Pancreas (tissue), 10 donors: ENCODE measurements around the gene LTBP1. TPM values are rescaled to one million over a fixed set of nuclear protein-coding genes. Genes with fewer than 3 reads are reported as not detected.

Source experiments
- ATAC-seq, 4 donors: fragments of 200-7000 bp; cut with Tn5 transposase; one replicate each; pipeline versions ENCODE4 v1.8.0 to v1.9.1; 2020; ENCODE audit warnings: mild to moderate bottlenecking in 4 of 4, moderate library complexity in 4 of 4
- DNase-seq, 6 donors: peaks; one replicate each; pipeline ENCODE4 v3.0.0-alpha.2; 2020
- FAIRE-seq: peaks from 2 replicates; lab custom pipeline; 2012; peaks lifted over from hg19 to GRCh38; lab: Jason Lieb, UNC
- H3K27ac ChIP-seq, 4 donors: fragments of 200-600 bp; sonication (generic); 1 replicate in 3 of 4; 2 replicates in 1 of 4; pipeline versions ENCODE4 v1.5.0 to v1.8.0; 2020
- H3K27me3 ChIP-seq, 4 donors: fragments of 200-600 bp; one replicate each; pipeline ENCODE4 v1.8.0; 2021
- H3K36me3 ChIP-seq, 3 donors: fragments of 200-600 bp; sonication (generic) in 1 of 3; one replicate each; pipeline versions ENCODE4 v1.5.0 to v1.8.0; 2020 to 2021
- H3K4me1 ChIP-seq, 3 donors: fragments of 200-600 bp; one replicate each; pipeline ENCODE4 v1.8.0; 2021
- H3K4me3 ChIP-seq, 4 donors: fragments of 200-600 bp; sonication (generic) in 2 of 4; one replicate each; pipeline versions ENCODE4 v1.5.0 to v1.8.0; 2020 to 2021
- H3K9me3 ChIP-seq, 4 donors: fragments of 200-600 bp; one replicate each; pipeline ENCODE4 v1.8.0; 2021
- CTCF ChIP-seq, 4 donors: fragments of 200-600 bp; sonication (generic) in 3 of 4; IDR thresholded peaks; one replicate each; pipeline versions ENCODE4 v1.5.0 to v1.8.0; 2021; ENCODE audit warnings: antibody characterized with exemption in 4 of 4
- WGBS, 2 donors: extraction: QIAGEN DNeasy Blood & Tissue Kit; methylation state at CpG; one replicate each; pipeline ENCODE4 v1.1.7; 2013; 5-methylcytosine and 5-hydroxymethylcytosine counted together
- intact Hi-C, 3 donors: fragments of 100-400 bp; cut with DNase I; formaldehyde crosslinking; loops; one replicate each; pipeline versions ENCODE4 v1.11.1 to v1.14.2; 2022
- polyA plus RNA-seq, 2 donors: library from polyadenylated mRNA; stranded (reverse); fragments of 200-250 nt; gene quantifications; one replicate each; pipeline ENCODE4 v1.2.3, GENCODE V29; 2013
- total RNA-seq, 6 donors: library from RNA; stranded (reverse); fragmentation: NEBNext Ultra II Directional in 4 of 6; extraction: Animal tissue kit (Norgen Biotek cat#: 25700) in 4 of 6; gene quantifications; one replicate each; pipeline versions ENCODE4 v1.2.1 to v1.2.4, GENCODE V29; 2021 to 2023
- donor health status: healthy with polysubstance abuse.
- donor health status: DM: no; HTN: no; CAD: no; lungs with moderate emphysema.
- donor health status: DM: no; HTN: no; CAD: no.
- donor health status: control.
- donor health status: control.
- donor health status: Bipolar disorder and iron deficiency.
- donor health status: DM: yes; HTN: yes; CAD: no.
- donor health status: DM: no; HTN: no; CAD: no.
- donor health status: DM: no; HTN: no; CAD: no.
- donor health status: DM: yes; HTN: yes; CAD: no.

The LTBP1 gene
- total and polyA plus RNA-seq, 8 donors: 0.83 to 21.2 (median 2.6) TPM

- intact Hi-C loops: no loop called here
- no peak for TF ChIP-seq CTCF (IDR thresholded peaks at IDR 0.05)
- no peaks in the 10 kb centered on the region for H3K27me3 ChIP-seq
- H3K9me3 ChIP-seq: no peaks in the 10 kb centered on the region
- ATAC-seq: no peak
- no peaks in the 10 kb centered on the region for H3K36me3 ChIP-seq
- H3K4me3 ChIP-seq: no peak overlapping the region
- no peak for DNase-seq
- 84 to 93% methylated on average over 9 of the region's 9 CpGs for WGBS, 2 donors
- H3K27ac ChIP-seq: no peak overlapping the region
- no peak for FAIRE-seq
- no peaks in the 10 kb centered on the region for H3K4me1 ChIP-seq
Measured at GRCh38 chr2:33278245-33278943, 331.6 kb downstream of the LTBP1 start.

- H3K27ac ChIP-seq: no peak overlapping the region
- no peak overlapping the region for H3K4me3 ChIP-seq
- H3K9me3 ChIP-seq: no peaks in the 10 kb centered on the region
- no peak for FAIRE-seq
- intact Hi-C loops: no loop called here
- WGBS, 2 donors: 91 to 94% methylated on average over 7 of the region's 7 CpGs
- no peaks in the 10 kb centered on the region for H3K27me3 ChIP-seq
- TF ChIP-seq CTCF (IDR thresholded peaks at IDR 0.05): no peak
- no peaks in the 10 kb centered on the region for H3K36me3 ChIP-seq
- no peaks in the 10 kb centered on the region for H3K4me1 ChIP-seq
- DNase-seq: no peak
- ATAC-seq: no peak
Measured at GRCh38 chr2:33284287-33284686, 337.5 kb downstream of the LTBP1 start.

- TF ChIP-seq CTCF (IDR thresholded peaks at IDR 0.05): no peak
- no peak overlapping the region for H3K27ac ChIP-seq
- FAIRE-seq (no peak), ATAC-seq (no peak), DNase-seq (no peak)
- 89 to 90% methylated on average over 2 of the region's 2 CpGs for WGBS, 2 donors
- H3K4me1 ChIP-seq: peaks cover 9 to 14% (median 13%) of the 10 kb centered on the region in 3 donors
- no peaks in the 10 kb centered on the region for H3K36me3 ChIP-seq
- H3K4me3 ChIP-seq: no peak overlapping the region
- H3K9me3 ChIP-seq: no peaks in the 10 kb centered on the region
- no peaks in the 10 kb centered on the region for H3K27me3 ChIP-seq
- intact Hi-C loops: no loop called here
Measured at GRCh38 chr2:33287507-33288005, 340.8 kb downstream of the LTBP1 start.

GRCh38 chr2:33288011-33288410 is 341.3 kb downstream of the LTBP1 start:
- ATAC-seq: no peak

More at GRCh38 chr2:33288011-33288410, 341.3 kb downstream of the LTBP1 start:
- no peaks in the 10 kb centered on the region for H3K27me3 ChIP-seq
- H3K4me3 ChIP-seq: no peak overlapping the region
- H3K4me1 ChIP-seq: peaks cover 9 to 18% (median 14%) of the 10 kb centered on the region in 3 donors
- DNase-seq (no peak), FAIRE-seq (no peak)
- no peak for TF ChIP-seq CTCF (IDR thresholded peaks at IDR 0.05)
- H3K9me3 ChIP-seq: no peaks in the 10 kb centered on the region
- intact Hi-C loops: no loop called here
- H3K27ac ChIP-seq: no peak overlapping the region
- WGBS, 2 donors: 77 to 79% methylated on average over 1 of the region's 1 CpG
- no peaks in the 10 kb centered on the region for H3K36me3 ChIP-seq
